Measurements from ENCODE around the gene HMGB4. TPM values are rescaled to one million over a fixed set of nuclear protein-coding genes. Genes with fewer than 3 reads are reported as not detected.

Gene HMGB4
- total RNA-seq, 1 donor from 2014 or later: not detected

DNA sequence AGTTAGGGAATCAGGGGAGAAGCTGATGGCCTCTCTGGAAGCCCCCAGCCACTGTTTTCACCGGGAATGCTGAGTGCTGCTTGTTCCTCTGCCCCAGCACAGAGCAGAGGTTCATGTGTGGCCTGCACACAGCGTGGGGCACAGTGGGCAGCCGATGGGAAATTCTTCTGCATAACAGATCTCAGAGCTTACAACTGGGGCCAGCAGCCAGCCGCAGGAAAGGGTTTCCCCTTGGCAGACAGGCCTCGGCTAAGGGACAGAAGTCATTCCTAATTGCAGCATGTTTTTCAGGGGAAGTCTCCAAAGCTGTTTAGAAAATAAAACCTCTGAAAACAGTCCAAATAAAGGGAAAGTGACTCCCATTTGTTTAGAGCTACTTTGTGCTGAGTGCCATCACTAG is 22.6 kb downstream of the HMGB4 start:
- no peak for DNase-seq (ENCODE audit: low spot score)

DNA sequence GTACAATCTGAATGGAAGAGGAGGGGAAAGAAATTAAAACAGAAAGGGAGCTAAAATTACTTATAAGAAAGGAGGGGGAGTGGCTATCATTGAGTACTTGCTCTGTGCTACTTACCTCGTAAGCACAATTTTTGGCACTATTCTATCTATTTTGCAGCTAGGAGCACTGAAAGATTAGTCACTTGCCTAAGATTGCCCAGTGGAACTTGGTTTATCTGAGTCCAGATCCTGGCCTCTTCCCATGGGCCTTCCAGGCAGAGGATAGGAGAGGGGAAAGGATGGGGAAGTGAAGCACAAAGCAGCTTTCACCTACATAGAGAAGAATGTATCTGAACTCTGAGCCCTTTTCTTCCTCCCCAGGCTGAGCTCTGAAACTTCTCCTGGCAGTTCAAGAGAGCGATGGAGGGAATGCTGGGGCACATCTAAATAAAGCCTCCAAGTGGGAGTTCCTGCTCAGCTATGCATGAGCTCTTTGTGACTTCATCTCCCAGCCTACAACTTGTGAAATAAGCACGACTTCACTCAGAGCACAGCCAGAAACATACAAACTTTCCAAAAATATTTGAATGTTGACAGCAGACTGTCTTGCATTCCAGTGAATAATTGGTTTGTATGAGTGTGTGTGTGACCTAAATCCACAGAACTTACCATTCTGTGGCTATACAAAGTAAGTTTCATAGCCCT is 29.4 kb downstream of the HMGB4 start:
- intact Hi-C loops (cut with DNase I): no loop called here
- ATAC-seq (peak; percentile 89), DNase-seq (ENCODE audit: low spot score) (no peak)

More for the DNA sequence above, 22.6 kb downstream of the HMGB4 start:
- intact Hi-C loops (cut with DNase I): no loop called here
- peak; percentile 41 for ATAC-seq

DNA sequence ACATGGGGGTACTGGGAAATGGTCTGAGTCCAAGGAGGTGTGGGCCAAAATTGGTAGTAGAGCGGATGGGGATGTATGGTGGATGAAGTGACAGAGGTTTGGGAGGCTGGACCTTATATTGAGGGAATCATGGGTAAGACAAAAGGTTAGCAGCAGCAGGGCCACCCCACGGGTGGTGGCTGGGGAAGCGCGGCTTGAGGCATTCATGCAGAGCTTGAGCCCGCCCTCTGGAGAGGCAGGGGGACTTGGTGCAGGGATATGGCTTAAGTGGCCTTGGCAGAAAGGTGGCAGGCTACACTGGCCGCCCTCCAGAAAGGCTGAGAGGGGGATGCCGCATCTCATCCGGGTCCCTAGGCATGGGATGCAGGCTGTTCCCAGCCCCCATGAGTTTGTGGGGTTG is 31.5 kb downstream of the HMGB4 start:
- DNase-seq (ENCODE audit: low spot score) (no peak), ATAC-seq (no peak)
- intact Hi-C loops (cut with DNase I): no loop called here

DNA sequence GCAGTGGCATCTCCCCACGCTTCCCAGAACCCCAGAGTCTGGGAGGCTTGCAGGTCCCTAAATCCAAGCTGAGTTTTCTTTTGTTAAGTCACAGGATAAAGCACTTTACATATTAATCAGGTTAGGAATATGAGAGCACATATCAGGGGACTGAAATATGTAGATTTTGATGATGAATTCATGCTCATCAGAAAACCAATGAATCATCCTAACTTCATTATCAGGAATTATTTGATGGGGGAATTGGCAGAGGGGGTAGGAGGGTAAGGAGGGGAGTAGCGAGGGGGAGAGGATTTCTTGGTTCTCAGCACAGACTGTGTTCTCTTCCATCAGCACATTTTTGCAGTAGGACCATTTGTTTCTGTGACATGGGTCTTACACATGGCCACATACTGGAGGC is 32.1 kb downstream of the HMGB4 start:
- ATAC-seq: no peak
- intact Hi-C loops (cut with DNase I): no loop called here
- no peak for DNase-seq (ENCODE audit: low spot score)

DNA sequence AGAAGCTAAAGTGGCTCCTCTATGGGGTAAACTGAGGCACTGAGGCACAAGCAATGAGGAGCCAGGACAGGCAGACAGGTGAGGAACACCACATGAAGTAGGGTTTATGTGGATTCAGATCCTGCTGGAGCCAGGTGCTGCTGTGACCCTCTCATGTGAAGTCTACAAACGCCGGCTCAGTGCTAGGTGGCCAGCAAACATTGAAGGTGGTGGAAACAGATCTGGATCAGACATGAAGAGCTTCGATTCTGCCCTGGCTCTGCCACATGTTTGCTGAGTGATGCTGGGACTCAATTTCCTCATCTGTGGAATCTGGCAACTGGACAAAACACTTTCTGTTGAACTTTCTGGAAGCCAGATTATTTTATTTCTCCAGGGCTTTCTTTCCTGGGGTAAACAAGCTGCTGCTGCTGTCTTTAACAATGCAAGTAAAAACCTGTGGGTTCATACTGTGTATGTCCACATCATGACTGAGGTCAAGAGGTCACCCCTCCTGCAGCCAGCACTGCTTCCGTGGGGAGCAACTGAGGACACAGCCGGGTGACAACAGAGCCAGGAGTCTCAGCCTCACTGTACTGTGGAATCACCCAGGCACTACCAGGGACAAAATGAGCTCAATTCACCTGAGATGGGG is 33.3 kb downstream of the HMGB4 start:
- intact Hi-C loops (cut with DNase I): no loop called here

DNA sequence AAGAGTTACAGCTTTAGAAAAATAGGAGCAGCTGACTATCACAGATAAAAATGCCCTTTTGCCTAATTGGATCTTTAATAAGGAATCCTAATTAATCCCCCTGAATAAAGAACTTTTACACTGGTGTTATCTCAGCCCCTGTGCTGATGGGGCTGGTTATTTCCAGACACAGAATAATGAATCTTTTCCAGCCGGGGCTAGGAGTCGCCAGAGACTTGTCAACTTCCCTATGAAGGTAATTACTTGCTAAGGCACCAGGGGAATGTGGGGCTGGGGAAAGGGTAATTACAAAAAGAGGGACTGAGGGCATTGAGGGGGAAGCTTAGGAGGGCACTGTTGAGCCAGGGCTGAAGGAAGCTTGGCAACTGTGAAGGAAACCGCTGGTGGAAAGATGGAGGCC is 34.5 kb downstream of the HMGB4 start:
- no peak for DNase-seq (ENCODE audit: low spot score)
- intact Hi-C loops (cut with DNase I): no loop called here
- no peak for ATAC-seq

More for the DNA sequence above, 33.3 kb downstream of the HMGB4 start:
- peak; percentile 80 for ATAC-seq
- no peak for DNase-seq (ENCODE audit: low spot score)

DNA sequence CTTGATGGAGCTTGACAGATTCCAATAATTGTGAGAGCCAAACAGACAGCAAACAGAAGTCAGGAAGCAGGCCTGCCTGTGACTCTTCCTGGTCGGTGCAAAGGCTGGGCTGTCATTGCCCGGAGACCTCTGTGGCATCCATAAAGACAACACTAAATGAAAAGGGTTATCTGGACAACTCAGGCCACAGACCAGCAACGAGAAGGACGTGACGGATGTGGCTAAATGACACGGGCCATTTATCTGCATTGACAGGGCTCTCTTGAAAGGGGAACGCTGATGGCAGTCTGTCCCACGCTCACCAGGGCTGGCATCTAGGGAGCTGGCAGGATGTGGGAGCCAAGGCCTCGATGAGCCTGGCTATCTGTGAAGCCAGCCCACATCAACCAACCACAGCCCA is 35.0 kb downstream of the HMGB4 start:
- no peak for DNase-seq (ENCODE audit: low spot score)
- intact Hi-C loops (cut with DNase I): no loop called here
- no peak for ATAC-seq

DNA sequence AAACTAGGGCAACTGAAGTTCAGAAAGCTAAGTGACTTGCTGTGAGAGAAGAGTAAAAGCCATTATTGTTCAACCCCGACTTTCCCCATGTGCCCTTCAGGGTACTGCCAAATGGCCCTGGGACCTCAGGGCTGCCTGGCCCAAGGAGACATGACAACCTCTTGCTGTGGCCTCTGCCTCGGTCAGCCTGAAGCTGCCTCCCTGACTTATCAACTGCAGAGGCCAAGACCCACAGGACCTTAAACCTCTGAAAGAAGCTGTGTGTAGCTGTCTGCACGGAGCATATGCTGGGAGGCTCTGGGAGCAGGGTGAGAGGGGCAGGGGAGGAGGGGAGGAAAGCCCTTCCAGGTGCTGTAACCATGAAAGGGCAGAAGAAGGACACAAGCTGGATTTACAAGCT is 35.9 kb downstream of the HMGB4 start:
- ATAC-seq: no peak
- DNase-seq (ENCODE audit: low spot score): no peak
- intact Hi-C loops (cut with DNase I): no loop called here

DNA sequence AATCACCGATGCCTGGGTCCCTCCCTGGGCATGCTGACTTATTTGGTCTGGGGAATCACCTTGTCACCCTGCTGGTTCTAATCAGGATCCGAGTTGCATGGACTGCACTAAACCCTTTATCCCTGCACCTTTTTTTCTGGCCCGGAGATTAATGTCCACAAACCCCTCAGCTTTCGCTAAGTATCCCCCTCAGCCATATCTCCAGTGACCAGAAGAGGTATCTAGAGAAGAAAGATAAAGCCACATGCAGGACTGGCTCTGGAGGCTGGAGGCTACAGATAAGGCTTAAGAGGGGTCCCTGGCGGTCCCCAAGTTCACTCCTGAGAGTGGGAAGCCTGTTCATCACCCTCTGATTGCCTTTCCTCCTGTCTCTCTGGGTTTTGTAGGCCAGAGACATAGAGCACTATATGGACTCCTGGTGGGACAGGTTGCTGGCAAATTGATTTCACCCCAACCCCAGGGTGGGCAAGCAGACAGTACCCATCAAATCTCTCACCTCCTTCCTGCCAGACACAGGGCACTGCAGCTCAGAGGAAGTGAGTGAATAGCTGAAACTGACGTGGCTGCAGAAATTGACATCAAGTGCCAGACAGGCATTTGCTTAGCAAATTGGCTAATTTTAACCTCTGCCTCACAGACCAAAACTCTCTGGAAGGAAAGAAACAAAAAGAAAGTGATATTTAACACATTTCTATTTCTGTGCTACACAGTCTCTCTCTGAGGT is 38.8 kb downstream of the HMGB4 start:
- DNase-seq (ENCODE audit: low spot score) (no peak), ATAC-seq (no peak)
- intact Hi-C loops (cut with DNase I): no loop called here

DNA sequence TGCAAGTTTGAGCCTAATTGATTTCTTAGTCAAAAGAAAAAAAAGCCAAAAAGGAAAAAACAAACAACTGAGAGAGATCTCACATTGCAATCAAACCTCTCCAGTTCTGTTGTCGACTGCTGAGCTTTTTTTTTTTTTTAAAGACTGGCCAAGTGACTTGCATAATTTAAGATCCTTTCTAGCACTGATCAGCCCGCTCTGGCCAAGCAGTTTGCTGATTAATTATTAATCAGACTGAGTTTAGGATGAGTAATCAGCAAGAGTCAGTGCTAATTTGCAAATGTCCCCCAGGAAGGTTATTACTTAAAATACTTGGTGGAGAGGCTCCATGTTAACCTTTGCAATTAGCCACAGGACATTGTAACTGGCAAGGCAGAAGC is 39.3 kb downstream of the HMGB4 start:
- no peak for DNase-seq (ENCODE audit: low spot score)
- intact Hi-C loops (cut with DNase I): no loop called here
- no peak for ATAC-seq

DNA sequence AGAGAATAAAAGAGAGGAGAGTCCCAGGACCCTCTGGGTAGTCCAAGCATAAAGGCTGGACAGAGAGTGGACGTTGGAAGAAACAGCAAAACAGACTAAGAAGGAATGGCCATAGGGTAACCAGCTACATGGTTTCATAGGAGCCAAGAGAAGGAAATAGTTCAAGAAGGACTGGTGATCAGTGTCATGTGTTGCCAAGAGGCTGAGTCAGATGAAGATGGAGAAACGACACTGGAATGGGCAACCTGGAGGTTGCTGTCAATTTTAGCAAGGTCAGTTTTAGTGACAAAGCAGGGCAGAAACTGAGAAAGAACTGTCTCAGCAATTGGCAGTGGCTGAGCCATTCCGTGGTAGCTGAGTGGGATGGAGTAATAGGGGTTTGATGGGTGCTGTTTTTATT is 41.4 kb downstream of the HMGB4 start:
- DNase-seq (ENCODE audit: low spot score): no peak
- ATAC-seq: no peak
- intact Hi-C loops (cut with DNase I): no loop called here

DNA sequence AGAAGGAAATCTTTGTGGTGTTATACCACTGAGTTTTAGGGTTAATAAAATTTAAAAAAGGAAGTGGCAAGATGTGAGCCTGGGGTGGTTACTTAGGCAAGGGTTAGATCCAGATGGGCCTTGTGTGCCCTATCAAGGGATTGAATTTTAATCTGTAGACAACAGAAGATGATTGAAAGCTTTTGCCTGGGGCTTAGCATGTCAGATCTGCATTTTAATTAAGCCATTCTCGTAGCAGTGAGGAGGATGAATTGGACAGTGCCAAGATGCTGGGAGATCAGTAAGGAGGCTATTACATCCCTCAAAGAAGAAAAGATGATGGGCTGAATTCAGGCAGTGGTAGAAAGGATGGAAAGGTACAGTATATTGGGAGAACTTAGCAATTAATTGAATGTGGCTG is 42.3 kb downstream of the HMGB4 start:
- intact Hi-C loops (cut with DNase I): no loop called here
- DNase-seq (ENCODE audit: low spot score) (no peak), ATAC-seq (no peak)

DNA sequence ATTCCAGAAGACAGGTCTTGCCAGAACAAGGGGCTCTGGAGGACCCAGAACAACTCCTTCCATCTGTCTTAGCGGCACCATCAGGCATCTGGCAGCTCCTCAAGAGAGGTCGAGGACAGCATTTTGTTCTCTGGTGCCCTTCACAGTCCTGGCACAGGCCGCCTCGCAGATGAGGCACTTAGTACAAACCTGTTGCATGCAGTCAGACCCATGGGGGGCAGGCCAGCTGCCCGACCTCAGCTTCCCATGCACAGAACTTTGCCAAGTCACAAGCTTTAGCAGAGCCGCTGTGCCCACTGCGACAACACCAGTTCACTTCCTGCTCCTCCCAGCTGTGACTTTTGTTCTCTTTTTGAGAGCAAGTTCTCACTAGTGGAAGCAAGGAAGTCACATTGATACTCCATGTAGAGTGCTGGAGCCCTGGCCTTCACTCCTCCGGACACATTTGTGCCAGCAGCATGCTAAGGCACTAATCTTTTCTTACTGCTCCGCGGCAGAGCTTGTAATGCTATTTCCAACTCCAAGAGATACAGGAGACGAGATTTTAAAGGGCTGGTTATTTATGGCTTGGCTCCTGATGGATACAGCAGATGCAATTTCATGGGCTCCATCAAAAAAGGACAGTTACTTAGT is 44.6 kb downstream of the HMGB4 start:
- DNase-seq (ENCODE audit: low spot score): no peak
- no peak for ATAC-seq

More for the DNA sequence above, 44.6 kb downstream of the HMGB4 start:
- intact Hi-C loops (cut with DNase I): no loop called here
